Testis (tissue), 2 donors: ENCODE results near the gene SLC27A2.

Experiments
- CTCF ChIP-seq, 3 experiments: fragments of 450-650 bp in 2 of 3; fragments of 200-600 bp in 1 of 3; sonication (generic) in 1 of 3; IDR thresholded peaks; one replicate each; pipeline ENCODE4 v1.5.1; 2016 to 2019; ENCODE audit warnings: antibody characterized with exemption in 3 of 3, mild to moderate bottlenecking in 2 of 3, moderate library complexity in 1 of 3
- POLR2A ChIP-seq: fragments of 450-650 bp; IDR thresholded peaks from one replicate; pipeline ENCODE4 v1.6.1; 2017; ENCODE audit warnings: antibody characterized with exemption, mild to moderate bottlenecking, moderate library complexity

- TF ChIP-seq CTCF (IDR thresholded peaks at IDR 0.05) (no peak), POLR2A (no peak)
These were observed 3.0 kb downstream of the SLC27A2 start for GRCh38 chr15:50184863-50185504.
